ENCODE measurements around the gene ST13.
A peak's percentile ranks its signal among the peaks of the same experiment; 100 is the strongest.
"Not testable (repeated sequence)": the region's sequence is repeated elsewhere in the genome, so short reads cannot be mapped to it uniquely, and the experiment has no call there.

Gene ST13

DNA sequence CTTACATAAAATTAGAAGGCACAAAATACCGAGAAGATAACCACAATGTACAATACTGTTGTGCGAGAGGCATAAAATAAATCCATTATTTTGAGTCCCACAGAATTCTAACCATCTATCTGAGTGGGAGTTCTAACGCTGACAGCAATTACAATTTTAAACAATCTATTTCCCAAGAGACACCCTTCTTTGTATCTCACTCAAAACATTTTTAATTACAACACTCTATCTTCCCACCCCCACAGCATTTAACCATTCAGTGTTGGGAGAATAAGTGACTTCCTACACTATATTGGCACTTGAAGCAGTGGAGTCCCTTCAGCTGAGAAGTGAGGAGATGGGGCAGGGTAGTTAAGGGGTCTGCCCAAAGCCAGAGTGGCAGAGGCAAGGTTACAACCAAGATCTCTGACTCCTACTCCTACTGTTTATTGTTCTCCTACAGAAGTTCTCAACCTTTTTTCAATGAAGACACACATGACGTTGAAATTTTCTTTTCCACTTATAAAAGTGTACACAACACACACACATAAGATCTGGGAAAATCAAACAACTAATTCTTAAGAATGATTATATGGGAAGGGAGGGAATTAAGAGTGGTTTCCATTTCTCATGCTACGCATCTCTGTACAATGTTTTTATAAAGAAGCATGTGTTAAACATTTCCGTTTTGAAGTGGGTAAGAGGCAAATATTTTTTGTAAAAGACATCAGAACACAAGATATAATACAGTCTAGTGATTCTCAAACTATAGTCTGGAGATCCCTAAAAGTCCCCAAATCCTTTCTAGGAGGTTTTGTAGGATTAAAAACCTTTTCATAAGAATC lies 48.2 kb downstream of the ST13 start:
- no peaks in the 10 kb centered on the region for H3K36me3 ChIP-seq (ENCODE audit: control insufficient read depth, insufficient read depth, low read length, severe bottlenecking)
- no peaks in the 10 kb centered on the region for H3K27me3 ChIP-seq (replicated peaks; ENCODE audit: control insufficient read depth, insufficient read depth, low read length)
- no peak for DNase-seq (ENCODE audit: low read depth)
- no peak overlapping the region for H3K4me3 ChIP-seq (ENCODE audit: low read length)
- H3K9ac ChIP-seq (ENCODE audit: low read length), result no peak overlapping the region
- H3K9me3 ChIP-seq (ENCODE audit: control insufficient read depth, low read length), result no peaks in the 10 kb centered on the region
- peaks cover 17% of the 10 kb centered on the region for H3K4me1 ChIP-seq (ENCODE audit: control insufficient read depth, insufficient read depth, low read length)

DNA sequence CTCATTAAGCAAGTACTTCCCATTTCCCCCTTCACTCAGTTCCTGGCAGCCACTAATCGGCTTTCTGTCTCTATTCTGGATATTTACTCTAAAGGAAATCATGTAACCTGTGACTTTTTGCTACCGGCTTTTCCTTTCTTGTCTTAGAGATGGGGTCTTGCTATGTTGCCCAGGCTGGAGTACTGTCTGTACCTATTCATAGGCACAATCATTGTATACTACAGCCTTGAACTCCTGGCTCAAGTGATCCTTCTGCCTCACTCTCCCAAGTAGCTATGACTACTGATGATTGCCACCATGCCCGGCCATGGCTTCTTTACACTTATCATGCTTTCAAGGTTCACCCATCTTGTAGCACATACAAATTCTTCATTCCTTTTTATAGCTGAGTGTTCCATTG lies 49.7 kb downstream of the ST13 start:
- Histone ChIP-seq H3K9ac (ENCODE audit: low read length) (no peak overlapping the region), H3K27me3 (replicated peaks; ENCODE audit: control insufficient read depth, insufficient read depth, low read length) (no peaks in the 10 kb centered on the region), H3K9me3 (ENCODE audit: control insufficient read depth, low read length) (no peaks in the 10 kb centered on the region), H3K4me1 (ENCODE audit: control insufficient read depth, insufficient read depth, low read length) (peaks cover 17% of the 10 kb centered on the region), H3K36me3 (ENCODE audit: control insufficient read depth, insufficient read depth, low read length, severe bottlenecking) (no peaks in the 10 kb centered on the region), H3K4me3 (ENCODE audit: low read length) (no peak overlapping the region)
- DNase-seq (ENCODE audit: low read depth), result no peak

DNA sequence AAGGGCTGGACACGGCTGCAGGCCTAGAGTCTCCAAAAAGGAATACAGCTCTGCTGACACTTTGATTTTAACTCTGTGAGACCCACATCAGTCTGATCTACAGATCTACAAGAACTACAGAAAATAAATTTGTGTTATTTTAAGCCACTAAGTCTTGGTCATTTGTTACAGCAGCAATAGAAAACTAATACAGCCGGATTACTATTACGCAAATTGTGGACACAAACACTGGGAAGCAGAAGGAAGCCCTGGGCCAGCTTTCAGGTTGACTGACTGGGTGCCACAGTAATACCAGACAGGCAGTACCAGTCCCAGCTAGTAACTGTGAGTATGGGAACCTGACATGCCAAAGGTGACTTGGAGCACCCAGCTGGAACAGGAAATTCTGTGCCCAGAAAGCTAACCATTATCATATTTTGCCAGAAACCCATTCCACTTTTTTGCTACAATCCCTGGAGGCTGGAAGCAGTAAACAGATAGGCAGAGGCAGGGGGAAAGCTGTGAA lies 50.7 kb downstream of the ST13 start:
- Histone ChIP-seq H3K36me3 (ENCODE audit: control insufficient read depth, insufficient read depth, low read length, severe bottlenecking) (no peaks in the 10 kb centered on the region), H3K27me3 (replicated peaks; ENCODE audit: control insufficient read depth, insufficient read depth, low read length) (no peaks in the 10 kb centered on the region), H3K4me1 (ENCODE audit: control insufficient read depth, insufficient read depth, low read length) (peaks cover 17% of the 10 kb centered on the region), H3K4me3 (ENCODE audit: low read length) (no peak overlapping the region), H3K9me3 (ENCODE audit: control insufficient read depth, low read length) (no peaks in the 10 kb centered on the region), H3K9ac (ENCODE audit: low read length) (no peak overlapping the region)
- DNase-seq (ENCODE audit: low read depth), result no peak

DNA sequence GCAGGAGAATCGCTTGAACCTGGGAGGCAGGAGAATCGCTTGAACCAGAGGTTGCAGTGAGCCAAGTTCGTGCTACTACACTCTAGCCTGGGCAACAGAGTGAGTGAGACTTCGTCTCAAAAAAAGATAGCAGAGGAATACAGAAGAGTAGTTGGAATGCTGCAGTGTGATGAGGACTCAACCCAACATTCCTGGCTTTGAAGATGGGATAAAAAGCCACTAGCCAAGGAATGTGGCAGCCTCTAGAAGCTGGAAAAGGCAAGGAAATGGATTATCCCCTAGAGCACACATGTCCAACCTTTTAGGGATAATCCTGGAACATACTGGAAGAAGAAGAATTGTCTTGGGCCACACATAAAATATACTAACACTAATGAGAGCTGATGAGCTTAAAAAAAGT lies 51.2 kb downstream of the ST13 start:
- DNase-seq (ENCODE audit: low read depth), result no peak
- Histone ChIP-seq H3K9ac (ENCODE audit: low read length) (no peak overlapping the region), H3K27me3 (replicated peaks; ENCODE audit: control insufficient read depth, insufficient read depth, low read length) (no peaks in the 10 kb centered on the region), H3K4me1 (ENCODE audit: control insufficient read depth, insufficient read depth, low read length) (peaks cover 17% of the 10 kb centered on the region), H3K36me3 (ENCODE audit: control insufficient read depth, insufficient read depth, low read length, severe bottlenecking) (no peaks in the 10 kb centered on the region), H3K4me3 (ENCODE audit: low read length) (no peak overlapping the region), H3K9me3 (ENCODE audit: control insufficient read depth, low read length) (no peaks in the 10 kb centered on the region)

DNA sequence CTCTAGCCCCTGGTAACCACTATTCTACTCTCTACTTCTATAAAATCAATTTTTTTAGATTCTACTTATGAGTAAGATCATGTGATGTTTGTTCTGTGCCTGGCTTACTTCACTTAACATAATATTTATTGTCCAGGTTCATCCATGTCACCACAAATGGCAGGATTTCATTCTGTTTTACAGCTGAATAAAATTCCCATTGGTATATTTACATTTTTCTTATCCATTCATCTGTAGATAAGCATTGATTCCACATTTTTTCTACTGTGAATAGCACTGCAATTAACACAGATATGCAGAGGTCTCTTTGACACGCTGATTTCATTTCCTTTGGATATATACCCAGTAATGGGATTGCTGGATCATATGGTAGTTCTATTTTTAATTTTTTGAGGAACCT lies 53.1 kb downstream of the ST13 start:
- H3K27me3 ChIP-seq (replicated peaks; ENCODE audit: control insufficient read depth, insufficient read depth, low read length), result no peaks in the 10 kb centered on the region
- H3K9me3 ChIP-seq (ENCODE audit: control insufficient read depth, low read length), result no peaks in the 10 kb centered on the region
- H3K4me3 ChIP-seq (ENCODE audit: low read length), result no peak overlapping the region
- H3K9ac ChIP-seq (ENCODE audit: low read length), result no peak overlapping the region
- H3K4me1 ChIP-seq (ENCODE audit: control insufficient read depth, insufficient read depth, low read length), result peaks cover 8% of the 10 kb centered on the region
- no peak for DNase-seq (ENCODE audit: low read depth)
- no peaks in the 10 kb centered on the region for H3K36me3 ChIP-seq (ENCODE audit: control insufficient read depth, insufficient read depth, low read length, severe bottlenecking)

DNA sequence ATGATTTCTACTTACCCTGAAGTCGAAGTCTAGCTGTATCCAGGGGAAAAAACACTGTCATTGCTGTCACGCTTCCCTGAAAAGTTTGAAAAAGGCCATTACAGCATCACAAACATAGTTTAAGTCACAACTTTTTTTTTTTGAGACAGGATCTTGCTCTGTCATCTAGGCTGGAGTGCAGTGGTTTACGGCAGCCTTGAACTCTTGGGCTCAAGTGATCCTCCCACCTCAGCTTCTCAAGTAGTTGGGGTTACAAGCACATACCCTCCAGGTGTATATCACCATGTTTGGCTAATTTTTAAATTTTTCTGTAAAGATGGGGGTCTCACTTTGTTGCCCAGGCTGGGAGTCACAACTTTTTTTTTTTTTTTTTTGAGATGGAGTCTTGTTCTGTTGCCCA lies 57.4 kb downstream of the ST13 start:
- Histone ChIP-seq H3K36me3 (ENCODE audit: control insufficient read depth, insufficient read depth, low read length, severe bottlenecking) (no peaks in the 10 kb centered on the region), H3K9me3 (ENCODE audit: control insufficient read depth, low read length) (no peaks in the 10 kb centered on the region), H3K4me1 (ENCODE audit: control insufficient read depth, insufficient read depth, low read length) (peaks cover 9% of the 10 kb centered on the region), H3K4me3 (ENCODE audit: low read length) (no peak overlapping the region), H3K9ac (ENCODE audit: low read length) (no peak overlapping the region), H3K27me3 (replicated peaks; ENCODE audit: control insufficient read depth, insufficient read depth, low read length) (no peaks in the 10 kb centered on the region)
- no peak for DNase-seq (ENCODE audit: low read depth)

DNA sequence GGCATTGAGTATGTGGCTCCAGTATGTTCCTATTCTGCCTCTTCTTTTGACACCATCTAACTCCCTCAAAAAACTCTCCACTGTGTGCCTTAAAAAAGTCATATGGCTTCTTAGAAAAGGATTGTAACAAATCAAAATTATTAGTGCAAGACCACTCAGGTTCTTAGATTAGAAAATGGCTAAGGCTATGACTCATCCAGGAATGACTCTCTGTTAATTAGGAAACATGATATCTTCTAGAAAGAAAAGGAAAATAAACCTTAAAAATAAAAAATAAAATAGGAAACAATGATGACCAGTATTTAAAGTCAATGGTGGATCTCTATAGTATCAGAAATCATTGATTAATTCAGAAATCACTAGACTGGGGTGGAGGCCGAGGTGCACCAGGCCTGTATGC lies 59.0 kb downstream of the ST13 start:
- H3K9me3 ChIP-seq (ENCODE audit: control insufficient read depth, low read length), result no peaks in the 10 kb centered on the region
- no peaks in the 10 kb centered on the region for H3K27me3 ChIP-seq (replicated peaks; ENCODE audit: control insufficient read depth, insufficient read depth, low read length)
- H3K9ac ChIP-seq (ENCODE audit: low read length), result no peak overlapping the region
- H3K36me3 ChIP-seq (ENCODE audit: control insufficient read depth, insufficient read depth, low read length, severe bottlenecking), result peaks cover 7% of the 10 kb centered on the region
- H3K4me3 ChIP-seq (ENCODE audit: low read length), result no peak overlapping the region
- DNase-seq (ENCODE audit: low read depth), result peak; percentile 35
- peaks cover 17% of the 10 kb centered on the region for H3K4me1 ChIP-seq (ENCODE audit: control insufficient read depth, insufficient read depth, low read length)

DNA sequence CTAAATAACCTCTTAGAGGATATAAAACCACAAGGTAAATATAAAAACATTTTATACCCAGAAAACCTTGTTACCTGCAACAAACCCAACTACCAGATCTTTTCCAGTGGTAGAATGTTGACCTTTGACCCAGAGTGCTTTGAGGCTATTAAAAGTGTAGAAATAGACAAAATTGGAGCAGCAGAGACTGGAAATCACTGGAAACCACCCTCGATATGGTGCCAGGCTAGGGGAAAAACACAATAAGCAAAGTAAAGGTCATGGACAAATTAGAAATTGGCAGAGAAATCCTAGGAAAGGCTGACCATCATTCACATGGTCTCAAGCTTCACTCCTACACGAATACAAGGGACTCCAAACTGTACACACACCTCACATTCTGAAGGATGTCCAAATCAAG lies 64.0 kb downstream of the ST13 start:
- Histone ChIP-seq H3K4me3 (ENCODE audit: low read length) (no peak overlapping the region), H3K36me3 (ENCODE audit: control insufficient read depth, insufficient read depth, low read length, severe bottlenecking) (peaks cover 30% of the 10 kb centered on the region), H3K27me3 (replicated peaks; ENCODE audit: control insufficient read depth, insufficient read depth, low read length) (no peaks in the 10 kb centered on the region), H3K4me1 (ENCODE audit: control insufficient read depth, insufficient read depth, low read length) (peaks cover 16% of the 10 kb centered on the region), H3K9ac (ENCODE audit: low read length) (no peak overlapping the region), H3K9me3 (ENCODE audit: control insufficient read depth, low read length) (no peaks in the 10 kb centered on the region)
- no peak for DNase-seq (ENCODE audit: low read depth)

DNA sequence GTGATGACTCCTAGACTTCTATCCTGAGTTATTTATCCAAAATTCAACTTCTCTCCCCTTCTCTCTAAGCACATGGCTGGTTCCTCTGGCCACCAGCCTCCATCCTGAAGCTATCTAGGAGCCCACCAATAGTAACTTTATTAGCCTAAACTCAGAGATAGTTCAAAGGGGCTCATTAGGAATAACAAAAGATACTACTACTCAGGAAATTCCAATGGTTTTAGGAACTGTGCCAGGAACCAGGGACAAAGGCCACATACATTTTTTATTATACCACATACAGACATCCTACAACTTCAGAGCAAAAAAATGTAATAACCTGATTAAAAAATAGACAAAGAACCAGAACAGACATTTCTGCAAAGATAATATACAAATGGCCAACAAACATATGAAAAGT lies 65.2 kb downstream of the ST13 start:
- DNase-seq (ENCODE audit: low read depth), result no peak
- Histone ChIP-seq H3K36me3 (ENCODE audit: control insufficient read depth, insufficient read depth, low read length, severe bottlenecking) (peaks cover 42% of the 10 kb centered on the region), H3K4me1 (ENCODE audit: control insufficient read depth, insufficient read depth, low read length) (peaks cover 10% of the 10 kb centered on the region), H3K9ac (ENCODE audit: low read length) (no peak overlapping the region), H3K9me3 (ENCODE audit: control insufficient read depth, low read length) (no peaks in the 10 kb centered on the region), H3K27me3 (replicated peaks; ENCODE audit: control insufficient read depth, insufficient read depth, low read length) (no peaks in the 10 kb centered on the region), H3K4me3 (ENCODE audit: low read length) (no peak overlapping the region)

DNA sequence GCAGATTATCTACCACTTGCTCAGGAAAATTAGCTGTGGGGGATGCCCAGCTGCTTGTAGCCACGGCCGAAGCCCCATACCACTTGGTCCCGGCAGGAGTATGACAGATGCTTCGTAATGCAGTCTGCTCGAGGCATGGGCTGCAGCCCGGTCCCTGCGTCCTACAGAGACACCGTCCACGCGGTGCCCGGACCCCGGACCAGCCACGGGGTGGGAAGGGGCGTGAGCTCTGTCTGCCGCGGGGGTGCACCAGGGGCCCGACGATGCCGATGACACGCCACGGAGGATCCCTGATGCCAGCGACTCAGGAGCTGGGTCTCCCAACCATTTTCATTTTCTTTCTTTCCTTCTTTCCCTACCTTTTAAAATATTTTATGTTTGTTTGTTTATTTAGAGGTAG lies 67.3 kb downstream of the ST13 start:
- Histone ChIP-seq H3K27me3 (replicated peaks; ENCODE audit: control insufficient read depth, insufficient read depth, low read length) (no peaks in the 10 kb centered on the region), H3K4me3 (ENCODE audit: low read length) (no peak overlapping the region), H3K4me1 (ENCODE audit: control insufficient read depth, insufficient read depth, low read length) (peaks cover 10% of the 10 kb centered on the region), H3K9ac (ENCODE audit: low read length) (no peak overlapping the region), H3K9me3 (ENCODE audit: control insufficient read depth, low read length) (no peaks in the 10 kb centered on the region), H3K36me3 (ENCODE audit: control insufficient read depth, insufficient read depth, low read length, severe bottlenecking) (peaks cover 54% of the 10 kb centered on the region)
- no peak for DNase-seq (ENCODE audit: low read depth)

DNA sequence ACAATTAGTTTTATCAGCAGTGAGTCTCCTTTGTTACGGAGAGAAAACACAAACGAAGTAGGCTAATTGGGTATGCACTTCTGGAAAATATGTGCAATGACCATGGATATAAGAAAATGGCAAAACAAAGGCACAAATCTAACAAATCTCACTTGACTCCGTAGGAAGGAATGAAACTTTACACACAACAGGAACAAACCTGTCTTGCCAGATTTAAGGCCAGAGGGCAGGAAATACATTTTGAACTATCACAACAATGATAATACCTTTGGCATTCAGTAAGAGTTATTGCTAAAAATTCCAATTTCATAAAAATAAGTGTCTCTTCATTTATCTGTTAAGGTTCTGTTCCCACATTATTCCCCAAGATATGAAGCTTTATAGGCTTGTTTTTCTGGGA lies 73.9 kb downstream of the ST13 start:
- no peak overlapping the region for H3K9ac ChIP-seq (ENCODE audit: low read length)

DNA sequence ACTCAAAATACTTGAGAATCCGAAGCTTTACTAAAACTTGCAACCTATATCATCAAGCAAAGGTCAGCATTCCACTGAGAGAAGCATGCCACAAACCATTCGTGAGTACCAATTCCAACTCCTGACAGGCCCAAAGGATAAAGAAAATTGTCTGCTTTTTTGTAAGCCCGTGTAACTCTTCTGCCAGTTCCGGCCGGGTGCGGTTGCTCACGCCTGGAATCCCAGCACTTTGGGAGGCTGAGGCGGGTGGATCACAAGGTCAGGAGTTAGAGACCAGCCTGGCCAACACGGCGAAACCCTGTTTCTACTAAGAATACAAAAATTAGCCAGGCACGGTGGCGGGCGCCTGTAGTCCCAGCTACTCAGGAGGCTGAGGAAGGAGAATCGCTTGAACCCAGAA lies 74.7 kb downstream of the ST13 start:
- not testable (repeated sequence) for H3K9ac ChIP-seq (ENCODE audit: low read length); H3K4me3 ChIP-seq (ENCODE audit: low read length); H3K4me1 ChIP-seq (ENCODE audit: control insufficient read depth, insufficient read depth, low read length); H3K27me3 ChIP-seq (replicated peaks; ENCODE audit: control insufficient read depth, insufficient read depth, low read length); H3K9me3 ChIP-seq (ENCODE audit: control insufficient read depth, low read length); DNase-seq (ENCODE audit: low read depth)
- H3K36me3 ChIP-seq (ENCODE audit: control insufficient read depth, insufficient read depth, low read length, severe bottlenecking), result peaks cover 48% of the 10 kb centered on the region

More for the DNA sequence above, 73.9 kb downstream of the ST13 start:
- no peak overlapping the region for H3K4me3 ChIP-seq (ENCODE audit: low read length)
- H3K36me3 ChIP-seq (ENCODE audit: control insufficient read depth, insufficient read depth, low read length, severe bottlenecking), result peaks cover 50% of the 10 kb centered on the region
- no peaks in the 10 kb centered on the region for H3K4me1 ChIP-seq (ENCODE audit: control insufficient read depth, insufficient read depth, low read length)
- no peaks in the 10 kb centered on the region for H3K27me3 ChIP-seq (replicated peaks; ENCODE audit: control insufficient read depth, insufficient read depth, low read length)
- no peaks in the 10 kb centered on the region for H3K9me3 ChIP-seq (ENCODE audit: control insufficient read depth, low read length)
- peak; percentile 7 for DNase-seq (ENCODE audit: low read depth)
